HG02571 (cell line): ENCODE data around the gene GNL3.
"Not testable (repeated sequence)": the region's sequence is repeated elsewhere in the genome, so short reads cannot be mapped to it uniquely, and the experiment has no call there.

ENCODE experiments used
- ATAC-seq: cut with Tn5 transposase; IDR thresholded peaks from one replicate; pipeline ENCODE4 v1.9.1; 2021; ENCODE audit warnings: mild to moderate bottlenecking, moderate library complexity; ENCODE audit not compliant: unreplicated experiment

Gene GNL3

GRCh38 chr3:52719618-52720017 lies 33.8 kb downstream of the GNL3 start:
- no peak for ATAC-seq

GRCh38 chr3:52721002-52721729 lies 35.3 kb downstream of the GNL3 start:
- ATAC-seq, result no peak

- ATAC-seq, result no peak
Measured at GRCh38 chr3:52721730-52722008, 35.8 kb downstream of the GNL3 start.

- no peak for ATAC-seq
Measured at GRCh38 chr3:52722491-52722890, 36.7 kb downstream of the GNL3 start.

GRCh38 chr3:52723935-52724334 lies 38.1 kb downstream of the GNL3 start:
- no peak for ATAC-seq

- no peak for ATAC-seq
Measured at GRCh38 chr3:52724511-52724910, 38.7 kb downstream of the GNL3 start.

- not testable (repeated sequence) for ATAC-seq
Measured at GRCh38 chr3:52728753-52729152, 42.9 kb downstream of the GNL3 start.

GRCh38 chr3:52730681-52731080 lies 44.8 kb downstream of the GNL3 start:
- ATAC-seq, result no peak

GRCh38 chr3:52731590-52731989 lies 45.8 kb downstream of the GNL3 start:
- ATAC-seq, result no peak

GRCh38 chr3:52733256-52733891 lies 47.5 kb downstream of the GNL3 start:
- ATAC-seq, result no peak

GRCh38 chr3:52739730-52740129 lies 53.9 kb downstream of the GNL3 start:
- ATAC-seq, result no peak

GRCh38 chr3:52742418-52743041 lies 56.7 kb downstream of the GNL3 start:
- no peak for ATAC-seq

GRCh38 chr3:52743152-52743551 lies 57.3 kb downstream of the GNL3 start:
- ATAC-seq, result no peak

- ATAC-seq, result no peak
Measured at GRCh38 chr3:52743721-52744120, 57.9 kb downstream of the GNL3 start.
